ENCODE results near the gene MSX1. TPM values are rescaled to one million over a fixed set of nuclear protein-coding genes. Genes with fewer than 3 reads are reported as not detected.

Gene MSX1
- total RNA-seq, 2 experiments from 2014 or later, result 0.12 TPM; not detected in 1

Other genes with a start within 250 kb of the MSX1 start
- not detected for gene CYTL1, start 159.8 kb downstream of the MSX1 start, total RNA-seq
- not detected for gene STK32B, start 191.8 kb downstream of the MSX1 start, total RNA-seq